ENCODE measurements around the gene GLS. TPM values are rescaled to one million over a fixed set of nuclear protein-coding genes. Genes with fewer than 3 reads are reported as not detected.
A peak's percentile ranks its signal among the peaks of the same experiment; 100 is the strongest.

Gene GLS
- total and polyA plus RNA-seq, 2 of the 13 experiments (the other 11 are each of a cell fraction or from before 2014, with no cell fraction given), result 78.6 to 183 TPM

DNA sequence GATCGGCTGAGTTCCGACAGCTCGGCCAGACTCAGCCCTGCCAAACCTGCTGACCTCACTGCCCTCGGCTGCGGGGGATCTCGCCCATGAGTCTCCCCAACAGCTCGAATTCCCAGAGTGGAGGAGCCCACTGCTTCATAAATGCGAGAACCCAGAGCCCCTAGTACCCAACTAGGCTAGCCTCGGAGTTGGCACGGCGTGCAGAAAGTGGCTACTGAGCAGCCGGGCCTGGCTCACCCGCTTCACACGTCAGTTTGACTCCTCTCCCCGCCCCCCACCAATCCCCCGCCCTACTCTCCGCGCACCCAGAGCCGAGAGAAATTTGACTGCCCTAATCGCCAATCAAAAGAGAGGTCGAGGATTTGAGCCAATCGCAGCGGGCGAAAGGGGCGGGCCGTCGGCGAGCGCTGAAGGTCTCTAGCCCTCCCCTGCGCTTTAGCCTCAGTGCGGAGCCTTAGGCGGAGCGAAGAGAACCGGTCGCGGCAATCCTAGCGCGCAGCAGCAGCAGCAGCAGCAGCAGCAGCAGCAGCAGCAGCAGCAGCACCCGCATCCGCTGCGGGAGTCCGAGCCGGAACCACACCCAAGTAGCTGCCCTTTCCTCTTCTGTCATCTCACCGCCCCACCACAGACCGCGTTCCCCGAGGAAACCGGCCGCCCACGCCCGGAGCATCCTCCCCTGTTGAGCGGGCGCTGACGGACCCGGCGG lies at the start of gene GLS (continued):
- TF ChIP-seq, protein P1, sequence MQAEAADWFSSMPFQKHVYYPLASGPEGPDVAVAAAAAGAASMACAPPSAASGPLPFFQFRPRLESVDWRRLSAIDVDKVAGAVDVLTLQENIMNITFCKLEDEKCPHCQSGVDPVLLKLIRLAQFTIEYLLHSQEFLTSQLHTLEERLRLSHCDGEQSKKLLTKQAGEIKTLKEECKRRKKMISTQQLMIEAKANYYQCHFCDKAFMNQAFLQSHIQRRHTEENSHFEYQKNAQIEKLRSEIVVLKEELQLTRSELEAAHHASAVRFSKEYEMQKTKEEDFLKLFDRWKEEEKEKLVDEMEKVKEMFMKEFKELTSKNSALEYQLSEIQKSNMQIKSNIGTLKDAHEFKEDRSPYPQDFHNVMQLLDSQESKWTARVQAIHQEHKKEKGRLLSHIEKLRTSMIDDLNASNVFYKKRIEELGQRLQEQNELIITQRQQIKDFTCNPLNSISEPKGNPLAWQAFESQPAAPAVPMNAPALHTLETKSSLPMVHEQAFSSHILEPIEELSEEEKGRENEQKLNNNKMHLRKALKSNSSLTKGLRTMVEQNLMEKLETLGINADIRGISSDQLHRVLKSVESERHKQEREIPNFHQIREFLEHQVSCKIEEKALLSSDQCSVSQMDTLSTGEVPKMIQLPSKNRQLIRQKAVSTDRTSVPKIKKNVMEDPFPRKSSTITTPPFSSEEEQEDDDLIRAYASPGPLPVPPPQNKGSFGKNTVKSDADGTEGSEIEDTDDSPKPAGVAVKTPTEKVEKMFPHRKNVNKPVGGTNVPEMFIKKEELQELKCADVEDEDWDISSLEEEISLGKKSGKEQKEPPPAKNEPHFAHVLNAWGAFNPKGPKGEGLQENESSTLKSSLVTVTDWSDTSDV (CRISPR knock-in tag; IDR thresholded peaks at IDR 0.05), result 0 out of 2 replicates have a peak, but pooled peaks have one; percentile 25
- peak; percentile 3; the same call in 1 of the 2 replicates for TF ChIP-seq KDM5A (IDR thresholded peaks at IDR 0.05; ENCODE audit: borderline replicate concordance, low read length)
- peak; percentile 79 for TF ChIP-seq CCDC6 (CRISPR knock-in tag; IDR thresholded peaks at IDR 0.05)
- TF ChIP-seq, protein P2, sequence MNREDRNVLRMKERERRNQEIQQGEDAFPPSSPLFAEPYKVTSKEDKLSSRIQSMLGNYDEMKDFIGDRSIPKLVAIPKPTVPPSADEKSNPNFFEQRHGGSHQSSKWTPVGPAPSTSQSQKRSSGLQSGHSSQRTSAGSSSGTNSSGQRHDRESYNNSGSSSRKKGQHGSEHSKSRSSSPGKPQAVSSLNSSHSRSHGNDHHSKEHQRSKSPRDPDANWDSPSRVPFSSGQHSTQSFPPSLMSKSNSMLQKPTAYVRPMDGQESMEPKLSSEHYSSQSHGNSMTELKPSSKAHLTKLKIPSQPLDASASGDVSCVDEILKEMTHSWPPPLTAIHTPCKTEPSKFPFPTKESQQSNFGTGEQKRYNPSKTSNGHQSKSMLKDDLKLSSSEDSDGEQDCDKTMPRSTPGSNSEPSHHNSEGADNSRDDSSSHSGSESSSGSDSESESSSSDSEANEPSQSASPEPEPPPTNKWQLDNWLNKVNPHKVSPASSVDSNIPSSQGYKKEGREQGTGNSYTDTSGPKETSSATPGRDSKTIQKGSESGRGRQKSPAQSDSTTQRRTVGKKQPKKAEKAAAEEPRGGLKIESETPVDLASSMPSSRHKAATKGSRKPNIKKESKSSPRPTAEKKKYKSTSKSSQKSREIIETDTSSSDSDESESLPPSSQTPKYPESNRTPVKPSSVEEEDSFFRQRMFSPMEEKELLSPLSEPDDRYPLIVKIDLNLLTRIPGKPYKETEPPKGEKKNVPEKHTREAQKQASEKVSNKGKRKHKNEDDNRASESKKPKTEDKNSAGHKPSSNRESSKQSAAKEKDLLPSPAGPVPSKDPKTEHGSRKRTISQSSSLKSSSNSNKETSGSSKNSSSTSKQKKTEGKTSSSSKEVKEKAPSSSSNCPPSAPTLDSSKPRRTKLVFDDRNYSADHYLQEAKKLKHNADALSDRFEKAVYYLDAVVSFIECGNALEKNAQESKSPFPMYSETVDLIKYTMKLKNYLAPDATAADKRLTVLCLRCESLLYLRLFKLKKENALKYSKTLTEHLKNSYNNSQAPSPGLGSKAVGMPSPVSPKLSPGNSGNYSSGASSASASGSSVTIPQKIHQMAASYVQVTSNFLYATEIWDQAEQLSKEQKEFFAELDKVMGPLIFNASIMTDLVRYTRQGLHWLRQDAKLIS (CRISPR knock-in tag; IDR thresholded peaks at IDR 0.05), result no peak; the same call in 1 of the 2 replicates
- peak; percentile 29; the same call in 1 of the 2 replicates for TF ChIP-seq ZNF44 (CRISPR knock-in tag; IDR thresholded peaks at IDR 0.05)
- TF ChIP-seq TMF1 (CRISPR knock-in tag; IDR thresholded peaks at IDR 0.05; ENCODE audit: low read depth), result no peak
- TF ChIP-seq, protein P3, sequence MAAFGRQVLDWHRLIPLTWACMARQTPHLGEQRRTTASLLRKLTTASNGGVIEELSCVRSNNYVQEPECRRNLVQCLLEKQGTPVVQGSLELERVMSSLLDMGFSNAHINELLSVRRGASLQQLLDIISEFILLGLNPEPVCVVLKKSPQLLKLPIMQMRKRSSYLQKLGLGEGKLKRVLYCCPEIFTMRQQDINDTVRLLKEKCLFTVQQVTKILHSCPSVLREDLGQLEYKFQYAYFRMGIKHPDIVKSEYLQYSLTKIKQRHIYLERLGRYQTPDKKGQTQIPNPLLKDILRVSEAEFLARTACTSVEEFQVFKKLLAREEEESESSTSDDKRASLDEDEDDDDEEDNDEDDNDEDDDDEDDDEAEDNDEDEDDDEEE (CRISPR knock-in tag; IDR thresholded peaks at IDR 0.05), result peak; percentile 95
- TF ChIP-seq, protein P4, sequence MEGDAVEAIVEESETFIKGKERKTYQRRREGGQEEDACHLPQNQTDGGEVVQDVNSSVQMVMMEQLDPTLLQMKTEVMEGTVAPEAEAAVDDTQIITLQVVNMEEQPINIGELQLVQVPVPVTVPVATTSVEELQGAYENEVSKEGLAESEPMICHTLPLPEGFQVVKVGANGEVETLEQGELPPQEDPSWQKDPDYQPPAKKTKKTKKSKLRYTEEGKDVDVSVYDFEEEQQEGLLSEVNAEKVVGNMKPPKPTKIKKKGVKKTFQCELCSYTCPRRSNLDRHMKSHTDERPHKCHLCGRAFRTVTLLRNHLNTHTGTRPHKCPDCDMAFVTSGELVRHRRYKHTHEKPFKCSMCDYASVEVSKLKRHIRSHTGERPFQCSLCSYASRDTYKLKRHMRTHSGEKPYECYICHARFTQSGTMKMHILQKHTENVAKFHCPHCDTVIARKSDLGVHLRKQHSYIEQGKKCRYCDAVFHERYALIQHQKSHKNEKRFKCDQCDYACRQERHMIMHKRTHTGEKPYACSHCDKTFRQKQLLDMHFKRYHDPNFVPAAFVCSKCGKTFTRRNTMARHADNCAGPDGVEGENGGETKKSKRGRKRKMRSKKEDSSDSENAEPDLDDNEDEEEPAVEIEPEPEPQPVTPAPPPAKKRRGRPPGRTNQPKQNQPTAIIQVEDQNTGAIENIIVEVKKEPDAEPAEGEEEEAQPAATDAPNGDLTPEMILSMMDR (CRISPR knock-in tag; IDR thresholded peaks at IDR 0.05), result no peak
- TF ChIP-seq ZNF484 (CRISPR knock-in tag; IDR thresholded peaks at IDR 0.05; ENCODE audit: borderline replicate concordance, low read depth), result no peak
- TF ChIP-seq ZNF543 (CRISPR knock-in tag; IDR thresholded peaks at IDR 0.05), result peak; percentile 58; the same call in 1 of the 2 replicates
- TF ChIP-seq ZNF788 (CRISPR knock-in tag; IDR thresholded peaks at IDR 0.05; ENCODE audit: borderline replicate concordance), result peak; percentile 51; the same call in 1 of the 2 replicates
- TF ChIP-seq HMGA1 (CRISPR knock-in tag; conservative IDR thresholded peaks at IDR 0.05), result no peak
- TF ChIP-seq PRPF4 (IDR thresholded peaks at IDR 0.05; ENCODE audit: low read depth, low read length, poor library complexity, severe bottlenecking), result no peak
- TF ChIP-seq MIXL1 (CRISPR knock-in tag; IDR thresholded peaks at IDR 0.05), result no peak
- TF ChIP-seq BCL6 (CRISPR knock-in tag; IDR thresholded peaks at IDR 0.05), result no peak; the same call in 1 of the 2 replicates
- peak; percentile 46; the same call in 1 of the 2 replicates for TF ChIP-seq TOPORS (CRISPR knock-in tag; IDR thresholded peaks at IDR 0.05)
- TF ChIP-seq ZMAT3 (CRISPR knock-in tag; conservative IDR thresholded peaks at IDR 0.05), result no peak
- TF ChIP-seq MXD4 (CRISPR knock-in tag; IDR thresholded peaks at IDR 0.05), result peak; percentile 64

All from HepG2 (cell line).